Dedifferentiated amniotic fluid mesenchymal stem cell (primary cell): ENCODE measurements around the gene IFI27L2.

Experiments
- DNase-seq: peaks from one replicate; pipeline ENCODE4 v3.0.0-alpha.2; 2016; ENCODE audit errors: extremely low spot score

The IFI27L2 gene

DNA sequence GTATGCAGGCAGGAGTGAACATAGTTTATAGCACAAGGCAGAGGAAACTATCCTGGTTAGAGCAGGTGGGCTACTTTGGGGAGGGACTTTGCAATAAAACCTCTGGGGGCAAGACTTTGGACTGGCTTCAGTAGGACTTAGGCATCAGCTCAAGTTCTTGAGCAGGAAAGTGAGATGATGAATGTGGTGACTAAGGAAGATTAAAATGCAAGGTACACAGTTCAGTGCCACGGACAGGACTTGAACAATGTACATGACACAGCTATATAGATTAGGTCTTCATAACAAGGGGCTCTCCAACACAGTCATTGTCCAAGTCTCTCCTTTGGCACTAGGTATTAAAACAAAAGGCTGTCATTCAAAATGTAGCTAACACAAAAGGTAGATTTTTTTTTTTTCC, 23.3 kb upstream of the IFI27L2 start:
- DNase-seq: no peak

DNA sequence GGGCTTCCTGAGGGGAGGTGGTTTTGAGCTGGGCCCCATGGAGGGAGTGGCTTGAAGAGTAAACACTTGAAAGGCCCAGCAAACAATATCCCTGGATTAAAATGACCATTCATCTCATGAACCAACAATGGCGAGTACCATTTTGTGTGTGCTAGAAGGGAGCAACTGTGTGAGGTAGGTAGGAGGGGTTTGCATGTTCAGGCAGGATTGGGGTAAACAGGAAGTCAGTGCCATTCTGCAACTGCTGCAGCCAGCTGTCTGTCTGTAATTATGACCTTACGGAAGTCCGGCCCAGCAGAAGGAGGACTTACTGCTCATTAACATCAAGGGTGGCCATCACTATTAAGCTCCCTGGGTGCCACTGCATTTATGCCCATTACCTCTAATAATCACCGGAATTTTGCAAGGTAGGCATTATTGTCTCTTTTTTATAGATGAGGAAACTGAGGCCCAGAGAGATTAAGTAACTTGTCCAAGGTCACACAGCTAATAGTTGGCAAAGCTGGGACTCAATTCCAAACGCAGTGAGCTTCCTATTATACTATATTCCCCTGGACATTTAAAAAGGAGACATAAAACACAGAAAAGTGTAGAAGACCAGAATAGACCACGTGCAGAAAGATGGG, 16.6 kb upstream of the IFI27L2 start:
- no peak for DNase-seq

DNA sequence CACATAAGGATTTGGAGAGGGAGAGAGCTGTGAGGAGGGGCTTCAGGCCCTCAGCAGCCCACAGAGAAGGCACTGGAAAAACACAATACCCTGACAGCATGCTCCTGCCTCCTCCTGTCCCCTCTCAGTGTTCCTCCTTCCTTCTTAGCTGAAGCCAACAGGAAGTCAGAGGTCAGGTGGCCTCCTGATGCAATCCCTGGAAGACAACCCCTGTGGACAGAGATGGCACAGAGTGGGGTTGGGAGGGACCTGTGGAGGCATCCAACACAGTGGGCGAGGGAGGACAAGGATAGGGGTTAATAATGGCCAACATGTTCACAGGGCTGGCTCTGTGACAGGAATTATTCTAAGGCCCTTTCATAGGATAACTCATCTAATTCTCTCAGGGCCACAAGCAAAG, 15.4 kb upstream of the IFI27L2 start:
- DNase-seq: no peak

DNA sequence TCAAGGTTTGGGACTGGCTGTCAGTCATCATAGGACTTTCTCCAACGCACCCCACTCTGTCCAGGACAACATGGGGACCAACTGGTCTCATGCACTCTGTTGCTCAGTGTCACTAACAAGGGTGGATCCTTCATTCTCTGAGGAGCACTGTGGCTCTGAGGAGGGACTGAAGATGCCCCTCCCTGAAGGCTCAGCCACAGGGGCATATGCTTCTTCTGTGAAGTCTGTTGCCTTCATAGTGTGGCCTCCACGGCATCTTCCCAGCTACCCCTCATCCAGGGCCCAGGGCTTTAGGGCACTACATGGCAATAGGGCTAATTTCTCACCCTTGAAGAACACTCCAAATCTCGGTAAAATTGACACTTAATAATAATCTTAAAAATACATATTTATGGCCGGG, 14.3 kb upstream of the IFI27L2 start:
- no peak for DNase-seq

DNA sequence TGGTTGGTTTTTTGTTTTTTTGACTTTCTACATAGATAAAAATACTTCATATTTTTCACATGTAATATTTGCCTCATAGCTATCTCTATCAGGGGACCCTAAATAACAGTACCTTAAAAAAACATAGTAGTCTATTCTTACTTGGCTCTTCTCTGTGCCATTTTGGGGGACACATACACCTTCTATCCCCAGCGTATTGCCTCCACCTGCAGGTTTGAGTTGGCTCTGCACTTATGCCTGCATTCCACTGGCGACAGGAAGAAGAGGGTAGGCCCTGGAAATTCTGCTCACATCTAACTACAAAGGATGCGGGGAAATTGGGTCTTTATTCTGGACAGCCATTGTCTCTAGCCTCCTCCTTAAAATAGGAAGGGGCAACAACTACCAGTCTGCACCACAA, 13.8 kb upstream of the IFI27L2 start:
- DNase-seq: no peak

DNA sequence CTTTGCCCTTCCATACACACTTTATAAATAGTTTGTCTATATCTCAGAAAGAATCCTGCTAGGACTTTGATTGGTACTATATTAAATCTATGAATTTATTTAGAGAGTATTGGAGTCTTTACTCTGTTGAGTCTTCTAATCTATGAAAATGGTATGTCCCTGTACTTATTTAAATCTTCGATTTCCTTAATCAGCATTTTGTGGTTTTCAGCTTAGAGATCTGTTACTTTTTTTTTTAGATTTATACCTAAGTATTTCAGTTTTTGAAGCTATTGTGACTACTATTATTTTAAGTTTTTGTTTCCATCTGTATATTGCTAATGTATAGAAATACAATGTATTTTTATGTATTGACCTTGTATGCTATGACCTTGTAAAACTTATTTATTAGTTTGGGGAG, 13.4 kb upstream of the IFI27L2 start:
- no peak for DNase-seq

DNA sequence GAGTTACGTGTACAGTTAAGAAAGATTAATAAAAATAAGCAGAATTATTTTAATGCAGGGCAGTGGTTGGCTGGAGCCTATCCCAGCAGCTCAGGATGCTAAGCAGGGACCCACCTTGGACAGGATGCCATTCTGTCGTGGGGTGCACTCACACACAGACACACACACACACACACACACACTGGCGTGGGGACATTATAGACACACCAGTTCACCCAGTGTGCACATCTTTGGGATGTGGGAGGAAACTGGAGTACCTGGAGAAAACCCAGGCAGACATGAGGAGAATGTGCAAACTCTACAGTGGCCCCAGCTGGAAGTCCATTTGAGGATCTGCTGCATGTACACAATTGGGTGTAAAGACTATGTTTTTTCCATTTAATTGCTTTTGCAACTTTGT, 12.8 kb upstream of the IFI27L2 start:
- no peak for DNase-seq

DNA sequence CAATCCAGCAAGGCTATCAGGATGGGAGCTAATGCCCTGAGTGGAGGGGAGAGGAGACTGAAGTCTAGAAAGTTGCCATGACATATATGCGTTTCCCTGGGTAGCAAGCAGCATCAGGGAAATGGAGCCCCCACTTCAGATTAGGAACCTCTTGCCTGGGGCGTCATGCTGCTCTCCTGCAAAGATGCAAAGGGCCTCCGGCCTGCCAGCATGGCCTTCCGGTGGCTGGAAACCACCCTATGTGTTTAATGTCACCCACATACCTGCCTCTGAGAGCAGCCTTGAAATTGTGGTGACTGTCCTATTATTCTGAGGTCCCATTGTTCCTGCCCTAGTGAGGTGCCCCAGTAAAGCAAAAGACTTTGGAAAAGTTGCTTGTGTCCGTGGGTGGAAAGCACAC, 10.0 kb upstream of the IFI27L2 start:
- no peak for DNase-seq

DNA sequence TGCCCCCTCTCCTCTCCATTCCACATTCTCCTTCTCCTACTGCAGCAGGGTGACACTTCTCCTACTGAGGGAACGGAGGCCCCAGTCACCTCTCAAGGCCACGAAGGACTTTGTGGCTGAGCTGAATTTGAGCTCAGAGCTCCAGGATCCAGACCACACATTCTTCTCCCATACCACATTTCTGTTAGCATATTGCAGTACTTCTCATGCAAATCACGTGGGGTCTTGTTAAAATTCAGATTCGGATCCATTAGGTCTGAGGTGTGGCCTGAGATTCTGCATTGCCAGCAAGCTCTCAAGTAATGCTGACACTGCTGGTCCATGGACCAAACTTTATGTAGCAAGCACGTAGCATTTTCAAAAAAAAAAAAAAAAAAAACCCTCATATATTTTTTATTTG, 9.6 kb upstream of the IFI27L2 start:
- no peak for DNase-seq

DNA sequence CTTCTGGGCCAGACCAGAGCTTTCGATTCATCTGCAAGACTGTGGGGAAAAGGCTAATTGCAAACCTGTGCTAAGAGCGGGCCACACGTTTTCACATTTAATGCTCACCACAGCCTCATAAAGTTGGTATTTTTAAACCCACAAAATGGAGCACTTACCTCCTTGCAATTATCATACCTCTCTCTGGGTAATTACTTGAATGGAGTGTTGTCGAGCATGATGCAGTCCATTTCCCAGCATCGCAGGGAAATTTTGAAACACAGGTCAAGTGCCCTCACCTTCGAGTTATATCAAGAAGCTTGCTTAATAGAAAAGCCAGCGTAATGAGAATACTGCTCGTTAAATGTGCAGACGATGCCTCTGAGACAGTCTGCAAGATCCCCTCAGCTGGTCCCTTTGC, 8.8 kb upstream of the IFI27L2 start:
- no peak for DNase-seq

DNA sequence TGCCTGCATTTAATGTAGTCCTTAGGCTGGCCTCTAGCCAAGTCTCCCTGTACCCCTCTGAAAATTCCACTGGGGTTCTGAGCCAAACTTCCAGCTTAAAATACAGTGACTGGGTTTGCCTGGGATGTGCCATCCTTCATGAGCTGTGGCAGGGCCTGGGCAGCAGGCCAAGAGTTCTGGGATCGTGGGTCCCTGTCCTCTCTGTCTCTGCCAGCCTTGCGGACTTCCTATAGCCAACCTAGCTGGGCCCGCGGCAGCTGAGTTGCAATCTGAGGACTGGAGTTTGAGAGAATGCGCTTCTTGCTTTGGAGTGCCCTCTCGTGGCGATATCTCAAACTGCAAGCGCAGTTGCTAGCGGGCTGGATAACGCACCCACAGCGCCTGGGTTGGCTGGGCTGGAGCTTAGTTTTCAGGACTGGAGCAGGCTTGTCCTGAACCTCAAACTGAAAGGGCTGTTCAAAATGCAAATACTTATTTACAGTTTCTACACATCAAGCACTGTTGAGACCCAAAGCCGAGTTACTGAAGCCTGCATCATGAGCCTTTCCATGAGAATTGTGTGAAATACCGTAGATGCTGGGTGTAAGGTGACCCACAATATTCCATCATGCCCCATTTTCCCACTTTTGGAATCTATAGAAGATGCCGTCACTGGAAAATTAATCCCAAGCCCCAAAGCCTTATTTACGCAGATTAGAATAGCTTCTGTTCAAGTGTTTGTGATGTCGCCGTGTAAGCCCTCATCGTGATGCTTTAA, 7.3 kb upstream of the IFI27L2 start:
- DNase-seq: peak; percentile 91

DNA sequence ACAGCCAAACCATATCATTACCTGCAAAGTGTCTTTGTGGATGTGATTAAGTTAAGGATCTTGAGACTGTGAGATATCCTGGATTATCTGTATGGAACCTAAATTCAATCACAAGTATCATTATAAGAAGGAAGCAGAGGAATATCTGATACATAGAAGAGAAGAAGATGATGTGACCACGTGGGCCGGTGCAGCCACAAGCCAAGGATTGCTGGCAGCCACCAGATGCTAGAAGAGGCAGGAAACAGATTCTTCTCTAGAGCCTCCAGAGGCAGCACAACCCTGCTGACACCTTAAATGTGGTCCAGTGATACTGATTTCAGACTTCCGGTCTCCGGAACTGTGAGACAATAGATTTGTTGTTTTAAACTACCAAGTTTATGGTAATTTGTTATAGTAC, 6.1 kb upstream of the IFI27L2 start:
- no peak for DNase-seq

DNA sequence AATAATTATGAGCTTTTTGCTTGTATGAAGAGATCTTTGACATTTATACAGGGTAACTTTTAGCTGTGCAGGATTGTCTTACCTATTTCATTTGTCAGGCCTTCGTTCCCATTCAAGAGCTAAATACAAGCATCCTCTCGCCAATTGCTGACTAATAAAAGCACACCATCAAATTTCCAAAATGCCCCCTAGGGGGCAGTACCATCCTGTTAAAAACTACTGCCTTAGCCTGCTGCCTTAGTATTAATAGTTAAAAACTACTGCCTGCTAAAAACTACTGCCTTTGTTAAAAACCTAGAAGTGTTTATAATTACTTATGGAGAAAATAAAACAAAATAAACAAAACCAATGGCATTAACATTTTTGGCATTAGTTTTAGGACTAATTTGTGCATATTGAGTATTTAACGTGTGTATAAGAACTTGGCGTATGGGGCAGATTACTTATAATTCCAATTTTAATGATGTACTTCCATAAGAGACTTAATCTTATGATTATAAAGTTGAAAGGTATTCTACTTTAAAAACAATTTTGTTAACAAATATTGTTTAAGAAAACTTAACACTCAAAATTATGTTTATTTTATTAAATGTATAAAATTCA, 3.0 kb upstream of the IFI27L2 start:
- DNase-seq: peak; percentile 75

DNA sequence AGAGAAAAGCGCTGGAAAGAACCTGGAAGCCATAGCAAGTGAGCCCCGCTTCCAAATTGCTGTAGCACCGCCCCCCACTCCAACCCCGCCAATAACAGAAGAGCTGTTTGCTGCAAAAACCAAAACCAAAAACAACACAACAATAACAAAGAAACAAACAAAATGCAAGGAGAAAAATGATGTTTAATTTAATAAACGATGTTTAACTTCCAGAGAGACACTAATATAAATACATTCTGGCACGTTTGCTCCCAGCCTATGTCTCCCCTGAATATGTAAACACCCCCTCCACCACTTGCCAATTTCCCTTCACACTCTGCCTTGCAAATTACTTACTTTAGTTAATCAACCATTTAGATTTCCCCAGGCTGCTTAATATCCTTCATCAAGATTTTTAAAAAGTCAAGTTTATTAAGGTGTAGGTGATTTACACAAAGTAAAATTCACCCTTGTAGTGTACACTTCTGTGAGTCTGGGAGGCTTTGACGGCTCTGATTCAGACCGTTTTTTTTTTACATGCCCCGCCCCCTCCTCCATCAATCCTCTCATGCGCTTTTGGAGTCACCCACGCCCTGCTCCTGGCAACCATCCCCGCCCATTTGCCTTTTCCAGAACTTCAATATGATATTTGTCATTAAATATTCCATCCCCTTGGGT, 482 bp upstream of the IFI27L2 start:
- DNase-seq: peak; percentile 64

DNA sequence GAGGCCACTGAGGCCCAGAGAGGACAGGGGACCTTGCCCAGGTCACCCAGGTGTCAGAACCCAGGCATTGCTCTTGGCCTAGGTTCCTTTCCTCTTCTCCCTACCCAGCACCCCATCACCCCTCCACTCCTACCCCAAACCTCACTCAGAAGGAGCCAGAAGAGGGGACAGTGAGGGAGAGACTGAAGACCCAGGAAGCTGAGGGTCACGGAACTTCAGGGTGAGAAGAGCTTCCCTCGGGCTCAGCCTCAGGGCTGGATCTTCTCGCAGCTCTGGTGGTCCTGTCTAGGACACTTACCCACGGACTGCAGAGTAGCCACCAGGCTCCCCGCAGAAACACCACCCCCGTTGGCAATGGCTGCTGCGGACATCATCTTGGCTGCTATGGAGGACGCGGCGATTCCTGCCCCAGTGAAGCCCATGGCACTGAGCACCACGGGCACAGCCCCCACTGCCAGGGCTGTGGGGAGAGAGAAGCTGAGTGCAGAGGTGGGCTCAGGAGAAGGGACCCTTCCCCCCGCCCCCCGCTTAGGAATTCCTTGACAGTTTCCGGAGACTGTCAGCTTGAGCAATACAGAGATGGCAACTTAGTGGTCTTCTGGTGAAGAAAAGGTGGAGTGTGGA, 1.1 kb downstream of the IFI27L2 start:
- no peak for DNase-seq

DNA sequence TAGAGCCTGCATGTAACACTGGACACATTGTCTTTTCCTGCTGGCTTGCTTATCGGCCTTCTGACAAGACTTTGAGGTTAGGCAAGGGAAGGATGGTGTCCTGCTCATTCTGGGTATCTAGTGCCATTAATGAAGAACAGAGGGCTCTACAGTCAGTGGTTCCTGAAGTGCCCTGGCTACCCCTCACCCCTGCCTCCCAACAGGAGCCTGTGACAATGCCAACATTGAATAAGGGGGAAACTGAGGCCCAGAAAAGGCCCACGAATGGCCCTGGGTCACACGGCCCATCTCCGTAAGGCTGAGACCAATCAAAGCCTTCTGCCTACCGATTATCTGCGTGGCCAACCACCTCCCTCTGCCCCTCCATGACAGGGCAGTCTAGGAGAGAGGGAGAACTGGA, 2.1 kb downstream of the IFI27L2 start:
- no peak for DNase-seq

DNA sequence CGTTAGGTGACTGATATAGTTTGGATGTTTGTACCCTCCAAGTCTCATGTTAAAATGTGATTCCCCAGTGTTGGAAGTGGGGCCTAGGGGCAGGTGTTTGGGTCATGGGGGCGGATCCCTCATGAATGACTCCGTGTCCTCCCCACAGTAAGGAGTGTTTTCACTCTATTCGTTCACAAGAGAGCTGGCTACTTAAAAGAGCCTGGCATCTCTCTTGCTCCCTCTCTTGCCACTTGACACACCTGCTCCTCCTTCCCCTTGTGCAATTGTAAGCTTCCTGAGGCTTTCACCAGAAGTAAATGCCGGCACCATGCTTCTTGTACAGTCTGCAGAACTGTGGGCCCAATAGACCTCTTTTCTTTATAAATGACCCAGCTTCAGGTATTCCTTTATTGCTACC, 2.6 kb downstream of the IFI27L2 start:
- DNase-seq: no peak

DNA sequence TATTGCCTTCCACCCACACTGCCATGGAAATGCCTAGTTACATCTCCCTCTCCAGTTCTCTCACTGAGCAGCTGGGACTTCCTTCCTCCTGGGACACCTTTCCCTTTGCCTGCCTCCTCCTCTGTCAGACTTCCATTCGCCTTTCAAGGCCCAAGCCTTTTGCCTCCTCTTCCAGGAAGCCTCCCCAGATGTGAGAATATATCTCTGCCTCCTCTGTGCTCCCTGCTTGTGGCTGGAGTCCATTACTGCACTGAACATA, 3.1 kb downstream of the IFI27L2 start:
- no peak for DNase-seq

DNA sequence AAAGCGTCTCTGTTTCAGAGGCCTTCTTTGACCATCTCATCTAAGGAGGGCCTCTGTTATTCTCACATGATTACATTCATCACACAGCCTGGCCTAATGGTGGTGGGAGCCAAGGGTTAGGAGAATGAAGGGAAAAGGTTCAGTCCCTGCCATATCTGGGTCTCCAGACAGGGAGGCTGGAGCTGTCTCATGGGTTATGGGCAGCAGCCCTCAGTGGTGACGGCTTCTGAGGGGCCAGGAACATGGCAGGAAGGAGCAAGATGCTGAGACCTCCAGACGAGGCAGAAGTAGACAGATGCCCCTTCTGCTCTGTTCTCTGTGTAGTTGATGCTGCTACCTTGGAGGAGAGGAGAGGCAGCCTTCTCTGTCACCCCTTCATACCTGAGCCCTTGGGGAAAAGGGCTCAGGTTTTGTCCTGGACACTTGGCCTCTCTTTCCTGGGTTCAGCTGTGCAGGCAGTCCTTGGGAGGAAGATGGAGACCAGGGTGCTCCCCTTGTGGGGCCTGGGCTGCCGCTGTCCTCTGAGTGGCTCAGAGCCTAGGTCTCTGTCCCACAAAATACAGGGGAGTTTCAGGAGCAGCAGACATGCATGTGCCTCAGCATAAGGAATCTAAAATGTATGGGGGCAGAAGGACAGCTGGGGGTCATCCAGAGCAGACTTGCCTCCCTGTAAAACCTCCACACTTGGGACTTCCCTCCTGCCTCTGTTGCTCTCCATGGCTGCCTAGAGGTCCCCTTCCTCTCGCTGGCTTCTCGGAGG, 3.6 kb downstream of the IFI27L2 start:
- no peak for DNase-seq

DNA sequence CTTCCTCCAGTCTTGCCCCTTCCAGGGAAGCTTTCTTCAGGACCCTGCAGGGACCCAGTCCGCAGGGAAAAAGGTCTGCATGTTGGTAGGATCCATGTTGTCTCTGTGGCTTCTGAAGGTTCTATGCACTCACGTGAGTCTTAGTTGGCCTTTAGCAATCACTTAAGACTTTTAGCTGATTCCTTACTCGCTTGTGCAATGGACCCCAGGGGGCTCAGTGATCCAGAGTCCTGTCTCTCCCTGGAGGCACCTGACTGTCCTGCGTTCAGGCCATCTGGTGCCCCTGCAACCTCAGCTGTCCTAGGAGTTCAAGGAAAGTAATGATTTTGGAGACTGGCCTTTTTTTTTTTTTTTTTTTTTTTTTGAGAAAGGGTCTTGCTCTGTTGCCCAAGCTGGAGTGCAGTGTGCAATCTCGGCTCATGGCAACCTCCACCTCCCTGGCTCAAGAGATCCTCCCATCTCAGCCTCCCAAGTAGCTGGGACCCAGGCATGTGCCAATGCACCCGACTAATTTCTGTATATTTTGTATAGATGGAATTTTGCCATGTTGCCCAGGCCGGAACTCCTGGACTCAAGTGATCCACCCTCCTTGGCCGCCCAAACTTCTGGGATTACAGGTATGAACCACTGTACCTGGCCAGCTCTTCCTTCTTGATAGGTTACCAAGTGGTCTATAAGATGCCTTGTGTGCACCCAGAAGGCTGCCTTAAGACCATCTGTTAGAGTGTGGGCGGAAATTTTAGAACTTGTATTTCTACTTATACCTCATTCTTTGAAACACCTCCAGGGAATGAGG, 4.6 kb downstream of the IFI27L2 start:
- no peak for DNase-seq

DNA sequence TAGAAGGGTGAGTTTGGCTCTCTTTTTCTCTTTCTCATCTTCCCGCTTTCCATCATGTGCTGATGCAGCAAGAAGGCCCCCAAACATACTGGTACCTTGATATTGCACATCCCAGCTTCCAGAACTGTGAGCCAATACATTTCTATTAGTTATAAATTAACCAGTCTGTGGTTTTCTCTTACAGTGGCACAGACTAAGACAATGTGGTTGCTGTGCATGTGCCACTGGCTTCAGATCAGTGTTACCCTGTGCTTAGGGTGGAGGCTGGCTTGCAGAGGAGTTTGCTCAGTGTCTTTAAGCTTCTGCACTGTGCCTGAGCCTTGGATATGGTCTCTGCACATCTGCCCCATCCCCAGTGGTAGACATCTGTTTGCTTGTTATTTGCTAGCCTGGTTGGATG, 5.5 kb downstream of the IFI27L2 start:
- DNase-seq: no peak
